Esophagus squamous epithelium (tissue), 5 donors: Measurements from ENCODE around the gene VARS1. TPM values are rescaled to one million over a fixed set of nuclear protein-coding genes. Genes with fewer than 3 reads are reported as not detected.

ENCODE experiments used
- DNase-seq: peaks from one replicate; lab custom pipeline; 2025; lab: John Stamatoyannopoulos, UW
- H3K27ac ChIP-seq, 4 donors: fragments of 200-600 bp; sonication (generic); one replicate each; pipeline ENCODE4 v1.5.1; 2016 to 2019; ENCODE audit warnings: mild to moderate bottlenecking in 1 of 4
- H3K27me3 ChIP-seq, 4 donors: fragments of 200-600 bp; sonication (generic); 1 replicate in 3 of 4; 2 replicates in 1 of 4; pipeline versions ENCODE4 v1.5.1 to v1.6.0; 2017 to 2021; ENCODE audit warnings: antibody characterized with exemption in 1 of 4
- H3K36me3 ChIP-seq, 3 donors: fragments of 200-600 bp; sonication (generic); one replicate each; pipeline ENCODE4 v1.5.1; 2016 to 2019
- H3K4me1 ChIP-seq, 3 donors: fragments of 200-600 bp; sonication (generic); one replicate each; pipeline ENCODE4 v1.5.1; 2017 to 2019
- H3K4me3 ChIP-seq, 4 donors: fragments of 200-600 bp; sonication (generic); 1 replicate in 3 of 4; 2 replicates in 1 of 4; pipeline ENCODE4 v1.5.1; 2016 to 2019; ENCODE audit warnings: mild to moderate bottlenecking in 2 of 4, moderate library complexity in 1 of 4
- H3K9me3 ChIP-seq, 3 donors: fragments of 200-600 bp; sonication (generic); one replicate each; pipeline ENCODE4 v1.5.1; 2016 to 2019
- CTCF ChIP-seq, 6 experiments: fragments of 450-650 bp in 4 of 6; fragments of 200-600 bp in 2 of 6; sonication (generic) in 2 of 6; IDR thresholded peaks; one replicate each; pipeline ENCODE4 v1.5.1; 2016 to 2019; ENCODE audit warnings: antibody characterized with exemption in 6 of 6, mild to moderate bottlenecking in 4 of 6, moderate library complexity in 4 of 6
- POLR2A ChIP-seq, 4 donors: fragments of 450-650 bp; IDR thresholded peaks; one replicate each; pipeline ENCODE4 v1.6.1; 2017; ENCODE audit warnings: antibody characterized with exemption in 4 of 4, mild to moderate bottlenecking in 4 of 4, moderate library complexity in 3 of 4
- WGBS, 2 donors: methylation state at CpG; one replicate each; pipeline ENCODE4 v1.1.5; 2018; 5-methylcytosine and 5-hydroxymethylcytosine counted together
- intact Hi-C: fragments of 100-400 bp; cut with DNase I; formaldehyde crosslinking; loops from one replicate; pipeline ENCODE4 v1.15.0; 2022
- total RNA-seq, 4 donors: library from RNA; depleted of rRNA; stranded (reverse); fragments of >200 nt; gene quantifications; one replicate each; pipeline ENCODE4 v1.1.0, GENCODE V29; 2016
- donor health status: DM: yes; HTN: yes; CAD: no.

The VARS1 gene
- total RNA-seq, 4 donors from 2014 or later, result 35.0 to 72.3 (median 45.5) TPM

GRCh38 chr6:31760790-31761189, 34.8 kb downstream of the VARS1 start:
- WGBS, 2 donors, result 93 to 96% methylated on average over 3 to 5 of the region's 5 CpGs
- intact Hi-C loops, result no loop called here

GRCh38 chr6:31758281-31758680, 37.3 kb downstream of the VARS1 start:
- no peak for DNase-seq
- Histone ChIP-seq H3K27ac (no peak overlapping the region), H3K4me3 (no peak overlapping the region), H3K27me3 (no peaks in the 10 kb centered on the region), H3K36me3 (peaks cover 0 to 22% (median 0%) of the 10 kb centered on the region in 3 donors), H3K4me1 (peaks cover 0 to 4% (median under 1%) of the 10 kb centered on the region in 3 donors), H3K9me3 (no peaks in the 10 kb centered on the region)
- intact Hi-C loops, result no loop called here
- TF ChIP-seq POLR2A (IDR thresholded peaks at IDR 0.05), result no peak
- TF ChIP-seq CTCF (IDR thresholded peaks at IDR 0.05), result no peak
- WGBS, 2 donors, result 100% methylated on average over 2 of the region's 2 CpGs

More at GRCh38 chr6:31760790-31761189, 34.8 kb downstream of the VARS1 start:
- H3K9me3 ChIP-seq, result no peaks in the 10 kb centered on the region
- no peak overlapping the region for H3K4me3 ChIP-seq
- TF ChIP-seq POLR2A (IDR thresholded peaks at IDR 0.05) (no peak), CTCF (IDR thresholded peaks at IDR 0.05) (no peak)
- H3K4me1 ChIP-seq, result peaks cover 0 to 20% (median 3%) of the 10 kb centered on the region in 3 donors
- H3K27ac ChIP-seq, result no peak overlapping the region
- DNase-seq, result no peak
- peaks cover 0 to 22% (median 0%) of the 10 kb centered on the region in 3 donors for H3K36me3 ChIP-seq
- H3K27me3 ChIP-seq, result no peaks in the 10 kb centered on the region

- 57 to 83% methylated on average over 8 of the region's 8 CpGs for WGBS, 2 donors
- intact Hi-C loops, result no loop called here
- H3K9me3 ChIP-seq, result no peaks in the 10 kb centered on the region
- no peaks in the 10 kb centered on the region for H3K4me1 ChIP-seq
- H3K27ac ChIP-seq, result no peak overlapping the region
- no peak for DNase-seq
- no peak overlapping the region for H3K4me3 ChIP-seq
- peaks cover 0 to under 1% (median 0%) of the 10 kb centered on the region in 3 donors for H3K36me3 ChIP-seq
- TF ChIP-seq POLR2A (IDR thresholded peaks at IDR 0.05) (no peak), CTCF (IDR thresholded peaks at IDR 0.05) (no peak)
- H3K27me3 ChIP-seq, result no peaks in the 10 kb centered on the region
Observed at GRCh38 chr6:31752739-31753319, 42.7 kb downstream of the VARS1 start.

DNA sequence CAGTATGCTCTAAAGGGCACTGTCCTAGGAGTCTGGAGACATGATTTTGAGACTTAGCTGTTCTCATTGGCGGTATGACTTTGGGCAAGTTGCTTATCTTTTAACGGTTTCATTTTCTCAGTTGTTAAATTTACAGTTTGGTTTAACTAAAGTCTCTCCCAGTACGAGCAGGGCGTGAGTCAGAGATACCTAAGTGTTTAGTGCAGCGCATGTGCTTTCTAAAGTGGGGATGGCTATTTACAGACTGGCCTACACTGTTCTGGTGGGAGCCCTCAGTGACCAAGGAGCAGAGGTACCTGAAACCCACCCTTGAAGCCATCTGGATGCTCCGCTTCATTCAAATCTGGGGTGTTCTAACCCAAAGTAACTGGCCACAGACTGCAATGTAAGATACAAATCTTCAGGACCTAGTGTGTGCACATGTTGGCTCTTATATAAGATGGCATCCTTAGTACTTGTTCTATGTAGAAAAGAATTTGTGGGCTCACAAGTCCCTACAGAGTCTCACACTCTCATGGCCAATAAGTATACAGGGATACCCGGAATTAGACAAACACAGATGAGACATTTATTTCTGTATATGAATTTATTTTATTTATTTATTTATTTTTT, 45.0 kb downstream of the VARS1 start:
- Histone ChIP-seq H3K4me1 (no peaks in the 10 kb centered on the region), H3K9me3 (no peaks in the 10 kb centered on the region), H3K36me3 (peaks cover 0 to 11% (median 0%) of the 10 kb centered on the region in 3 donors), H3K4me3 (no peak overlapping the region), H3K27ac (no peak overlapping the region), H3K27me3 (no peaks in the 10 kb centered on the region)
- 88 to 91% methylated on average over 7 of the region's 7 CpGs for WGBS, 2 donors
- TF ChIP-seq POLR2A (IDR thresholded peaks at IDR 0.05) (no peak), CTCF (IDR thresholded peaks at IDR 0.05) (no peak)
- DNase-seq, result no peak
- intact Hi-C loops, result no loop called here

GRCh38 chr6:31749301-31750036, 46.1 kb downstream of the VARS1 start:
- Histone ChIP-seq H3K9me3 (no peaks in the 10 kb centered on the region), H3K27ac (no peak overlapping the region), H3K4me3 (no peak overlapping the region), H3K36me3 (peaks cover 0 to 11% (median 0%) of the 10 kb centered on the region in 3 donors), H3K4me1 (no peaks in the 10 kb centered on the region), H3K27me3 (no peaks in the 10 kb centered on the region)
- intact Hi-C loops, result no loop called here
- DNase-seq, result no peak
- no peak for TF ChIP-seq CTCF (IDR thresholded peaks at IDR 0.05)
- TF ChIP-seq POLR2A (IDR thresholded peaks at IDR 0.05), result no peak
- WGBS, 2 donors, result 88 to 90% methylated on average over 5 to 8 of the region's 8 CpGs
